Measurements from ENCODE around the gene PON3. TPM values are rescaled to one million over a fixed set of nuclear protein-coding genes. Genes with fewer than 3 reads are reported as not detected.

The PON3 gene
- 0.96 and 3.6 TPM in 2 replicates for total RNA-seq

DNA sequence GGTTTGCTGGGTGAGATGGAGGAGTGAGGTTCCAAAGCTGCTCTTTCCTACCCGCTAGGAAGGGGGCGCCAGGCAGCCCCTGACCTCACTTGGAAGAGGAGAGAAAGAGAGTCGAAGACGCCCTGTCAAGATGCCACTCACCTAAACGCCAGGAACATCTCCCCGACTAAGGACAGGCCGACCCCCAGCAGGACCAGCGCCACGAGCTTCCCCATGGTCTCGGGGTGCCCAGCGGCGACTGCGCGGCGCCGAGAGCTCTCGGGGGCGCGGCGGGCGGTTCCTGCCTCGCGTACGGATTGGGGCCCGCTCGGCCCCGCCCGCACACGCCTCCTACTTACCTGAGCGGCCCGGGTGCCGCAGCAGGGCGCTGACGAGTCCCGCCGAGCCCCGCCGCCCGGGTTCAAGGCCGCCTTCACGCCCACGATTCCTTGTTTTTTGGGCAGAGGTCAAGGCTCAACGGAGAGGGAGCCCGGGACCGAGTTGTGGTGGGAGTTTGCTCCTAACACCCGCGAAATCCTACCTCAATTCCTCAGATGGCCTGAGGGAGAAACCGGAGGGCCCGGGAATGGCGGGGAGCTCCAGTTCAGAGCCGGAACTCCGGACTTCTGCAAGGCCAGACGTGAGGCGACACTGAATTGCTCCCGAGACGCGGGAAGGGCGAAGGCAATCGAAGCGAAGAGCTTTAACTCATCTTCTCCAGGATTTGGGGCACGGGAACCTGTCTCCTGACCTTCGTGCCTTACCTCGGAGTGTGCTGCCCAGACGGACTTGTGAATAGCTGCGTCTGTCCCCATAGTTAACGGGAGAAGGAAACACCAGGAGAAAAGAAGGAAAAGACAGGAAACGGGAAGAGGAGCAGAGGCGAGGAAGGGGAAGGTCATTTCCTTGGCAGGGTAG, at the start of gene PON3:
PON3 (minus strand) TSS at position 240 of the 897 bp plus-strand sequence; CDS start at position 215, 25 bp downstream.

DNA sequence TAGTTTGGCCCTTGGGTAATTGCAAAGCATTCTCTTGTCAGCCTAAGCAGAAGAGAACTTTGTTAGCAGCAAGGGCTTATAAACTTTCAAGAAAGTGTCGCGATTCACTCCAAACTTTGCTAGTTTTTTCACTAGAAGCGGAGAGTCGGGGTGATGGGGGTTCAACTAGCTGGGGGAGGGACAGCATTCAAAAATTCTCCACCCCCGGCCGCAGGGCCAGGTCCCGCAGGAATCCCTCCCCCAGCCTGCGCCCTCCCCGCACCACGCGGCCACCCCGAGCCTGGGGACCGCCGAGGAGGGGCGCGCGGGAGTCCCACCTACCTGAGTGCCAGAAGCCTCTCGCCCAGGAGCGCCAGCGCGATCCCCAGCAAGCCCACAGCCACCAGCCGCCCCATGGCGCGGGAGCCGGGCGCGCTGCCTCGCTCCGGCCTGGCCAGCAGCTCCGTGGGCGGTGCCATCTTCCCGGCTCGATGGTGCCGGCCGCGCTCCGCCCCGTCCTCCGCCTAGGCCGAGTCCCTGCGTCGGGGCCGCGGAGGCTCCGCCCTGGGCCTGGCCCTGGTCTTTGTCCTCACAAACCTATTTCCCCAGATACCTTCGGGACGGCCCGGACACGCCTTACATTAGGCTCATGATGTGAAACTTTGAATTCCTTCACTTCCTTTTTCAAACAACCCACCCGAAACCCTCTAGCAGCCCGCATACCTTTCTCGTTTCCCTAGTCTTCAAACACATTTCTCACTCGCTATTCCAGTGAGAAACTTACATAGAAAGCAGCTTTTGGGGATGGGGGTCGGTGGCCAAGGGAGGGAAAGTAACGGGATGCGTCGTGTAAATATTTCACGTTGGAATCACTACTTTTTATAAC, 38.6 kb upstream of the PON3 start, which contains the start of gene PON2:
PON2 (minus strand) TSS at position 472 of the 865 bp plus-strand sequence; CDS start at position 395, 77 bp downstream.

DNA sequence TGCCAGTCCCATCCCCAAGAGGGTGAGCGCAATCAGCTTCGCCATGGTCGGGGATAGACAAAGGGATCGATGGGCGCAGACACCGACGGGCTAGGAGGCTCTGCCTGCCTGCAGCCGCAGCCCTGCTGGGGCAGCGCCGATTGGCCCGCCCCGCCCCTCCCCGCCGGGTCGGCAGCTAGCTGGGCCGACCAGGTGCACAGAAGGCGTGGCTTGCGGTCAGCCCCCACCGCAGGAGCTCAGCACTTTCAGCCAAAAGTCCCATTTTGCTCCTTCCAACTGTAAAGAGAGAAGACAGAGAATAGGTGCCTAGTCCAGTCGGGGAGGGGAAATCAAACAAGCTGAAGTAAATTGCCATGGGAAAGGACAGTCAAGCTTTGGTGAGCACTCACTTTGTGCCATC, 71.7 kb downstream of the PON3 start, which contains the start of gene PON1:
PON1 (minus strand) TSS at position 102 of the 400 bp plus-strand sequence; CDS start at position 45, 57 bp downstream.

Other genes starting within 250 kb of the PON3 start
- gene PON1, start 71.8 kb downstream of the PON3 start, total RNA-seq: not detected in 2 replicates
- 52.0 and 82.4 TPM in 2 replicates for gene PON2, start 38.7 kb upstream of the PON3 start, total RNA-seq
- not detected in 2 replicates for gene ASB4, start 89.6 kb upstream of the PON3 start, total RNA-seq
- gene PDK4, start 200.1 kb upstream of the PON3 start, total RNA-seq: 0.48 and 0.64 TPM in 2 replicates

Measured in tracheal epithelial cell (primary cell).